Suprapubic skin (tissue), 4 donors: ENCODE results near the gene SDHC. TPM values are rescaled to one million over a fixed set of nuclear protein-coding genes. Genes with fewer than 3 reads are reported as not detected.
A peak's percentile ranks its signal among the peaks of the same experiment; 100 is the strongest.

ENCODE experiments used
- DNase-seq, 2 donors: peaks; one replicate each; pipeline ENCODE4 v3.0.0-alpha.2; 2019; ENCODE audit warnings: low spot score in 2 of 2
- H3K27ac ChIP-seq: fragments of 200-600 bp; sonication (generic); one replicate; pipeline ENCODE4 v1.5.1; 2019
- H3K27me3 ChIP-seq: fragments of 200-600 bp; sonication (generic); one replicate; pipeline ENCODE4 v1.5.1; 2019
- H3K36me3 ChIP-seq: fragments of 200-600 bp; sonication (generic); one replicate; pipeline ENCODE4 v1.5.1; 2019
- H3K4me1 ChIP-seq: fragments of 200-600 bp; sonication (generic); one replicate; pipeline ENCODE4 v1.5.1; 2019
- H3K4me3 ChIP-seq: fragments of 200-600 bp; sonication (generic); one replicate; pipeline ENCODE4 v1.5.1; 2019; ENCODE audit warnings: mild to moderate bottlenecking
- H3K9me3 ChIP-seq: fragments of 200-600 bp; sonication (generic); one replicate; pipeline ENCODE4 v1.5.1; 2019
- EP300 ChIP-seq: sonication (generic); formaldehyde crosslinking; IDR thresholded peaks from one replicate; pipeline ENCODE4 v1.6.1; 2017; ENCODE audit warnings: antibody characterized with exemption
- POLR2A ChIP-seq, 2 donors: fragments of 450-650 bp; IDR thresholded peaks; one replicate each; pipeline ENCODE4 v1.6.1; 2017; ENCODE audit warnings: antibody characterized with exemption in 2 of 2, mild to moderate bottlenecking in 2 of 2, moderate library complexity in 2 of 2
- POLR2AphosphoS5 ChIP-seq, 3 donors: sonication (generic); formaldehyde crosslinking; IDR thresholded peaks; one replicate each; pipeline ENCODE4 v1.6.1; 2017; ENCODE audit warnings: antibody characterized with exemption in 3 of 3
- WGBS: methylation state at CpG from one replicate; pipeline ENCODE4 v1.1.5; 2018; 5-methylcytosine and 5-hydroxymethylcytosine counted together
- total RNA-seq, 4 donors: library from RNA; depleted of rRNA; stranded (reverse); fragments of >200 nt; gene quantifications; one replicate each; pipeline ENCODE4 v1.1.0, GENCODE V29; 2016
- TF ChIP-seq, protein P1 (sequence below), 2 donors: fragments of 200-600 bp in 1 of 2; fragments of 450-650 bp in 1 of 2; sonication (generic) in 1 of 2; IDR thresholded peaks; one replicate each; pipeline ENCODE4 v1.5.1; 2016 to 2019; ENCODE audit warnings: antibody characterized with exemption in 2 of 2, mild to moderate bottlenecking in 1 of 2, moderate library complexity in 1 of 2

SDHC gene, protein sequence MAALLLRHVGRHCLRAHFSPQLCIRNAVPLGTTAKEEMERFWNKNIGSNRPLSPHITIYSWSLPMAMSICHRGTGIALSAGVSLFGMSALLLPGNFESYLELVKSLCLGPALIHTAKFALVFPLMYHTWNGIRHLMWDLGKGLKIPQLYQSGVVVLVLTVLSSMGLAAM
- 10 to 100 TPM; 45.0 to 84.6 (median 60.7) TPM for total RNA-seq

DNA sequence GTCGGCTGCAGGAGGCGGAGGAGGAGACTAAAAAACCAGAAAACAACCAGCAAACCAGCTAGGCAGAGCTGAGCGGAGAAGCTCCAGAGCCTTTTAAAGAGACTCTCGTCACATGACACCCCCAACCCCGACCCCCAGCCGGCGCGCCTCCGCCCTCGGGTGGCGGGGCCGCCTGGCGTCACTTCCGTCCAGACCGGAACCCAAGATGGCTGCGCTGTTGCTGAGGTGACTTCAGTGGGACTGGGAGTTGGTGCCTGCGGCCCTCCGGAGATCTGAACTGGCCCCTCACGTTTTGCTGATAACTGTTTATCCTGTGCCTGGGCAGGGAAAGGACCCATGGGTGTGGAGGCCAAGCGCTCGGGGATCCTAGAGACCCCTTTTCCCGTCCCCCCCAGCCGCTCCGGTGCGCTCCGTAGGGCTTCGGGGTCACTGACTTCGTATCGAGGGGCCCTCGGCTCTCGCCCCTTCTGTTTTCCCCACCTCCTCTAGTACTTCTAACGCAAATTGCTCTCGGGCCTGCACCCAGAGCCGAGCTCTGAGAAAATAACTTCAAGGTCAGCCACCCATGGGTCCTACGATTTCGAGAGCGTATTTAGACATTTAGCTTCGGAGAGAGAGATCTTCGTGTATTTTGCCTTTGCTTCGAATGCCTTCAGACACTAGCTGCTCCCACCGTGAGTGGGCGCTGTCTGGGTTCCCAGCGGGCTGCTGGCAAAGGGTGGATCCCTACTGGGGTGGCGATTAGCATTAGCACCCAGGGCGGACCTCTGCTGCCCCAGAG is at the start of gene SDHC:
Gene SDHC, plus strand, starts transcription at position 181 of the 781 bp plus-strand sequence. Its CDS starts 25 bp downstream, at position 206.
- peak; percentile 73 to 75 for TF ChIP-seq POLR2A (IDR thresholded peaks at IDR 0.05)
- TF ChIP-seq, protein P1, sequence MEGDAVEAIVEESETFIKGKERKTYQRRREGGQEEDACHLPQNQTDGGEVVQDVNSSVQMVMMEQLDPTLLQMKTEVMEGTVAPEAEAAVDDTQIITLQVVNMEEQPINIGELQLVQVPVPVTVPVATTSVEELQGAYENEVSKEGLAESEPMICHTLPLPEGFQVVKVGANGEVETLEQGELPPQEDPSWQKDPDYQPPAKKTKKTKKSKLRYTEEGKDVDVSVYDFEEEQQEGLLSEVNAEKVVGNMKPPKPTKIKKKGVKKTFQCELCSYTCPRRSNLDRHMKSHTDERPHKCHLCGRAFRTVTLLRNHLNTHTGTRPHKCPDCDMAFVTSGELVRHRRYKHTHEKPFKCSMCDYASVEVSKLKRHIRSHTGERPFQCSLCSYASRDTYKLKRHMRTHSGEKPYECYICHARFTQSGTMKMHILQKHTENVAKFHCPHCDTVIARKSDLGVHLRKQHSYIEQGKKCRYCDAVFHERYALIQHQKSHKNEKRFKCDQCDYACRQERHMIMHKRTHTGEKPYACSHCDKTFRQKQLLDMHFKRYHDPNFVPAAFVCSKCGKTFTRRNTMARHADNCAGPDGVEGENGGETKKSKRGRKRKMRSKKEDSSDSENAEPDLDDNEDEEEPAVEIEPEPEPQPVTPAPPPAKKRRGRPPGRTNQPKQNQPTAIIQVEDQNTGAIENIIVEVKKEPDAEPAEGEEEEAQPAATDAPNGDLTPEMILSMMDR (IDR thresholded peaks at IDR 0.05) = peak in 1 of 2 donors; percentile 29
- TF ChIP-seq EP300 = no peak
- TF ChIP-seq POLR2AphosphoS5 (IDR thresholded peaks at IDR 0.05) = peak; percentile 57 to 87 (median 73)
- peak within 1 kb of the TSS; percentile 62 for H3K4me3 ChIP-seq
- WGBS = under 1% methylated on average over 26 of the region's 45 CpGs
- no peaks in the 10 kb centered on the region for H3K9me3 ChIP-seq
- peaks cover 5% of the 10 kb centered on the region for H3K36me3 ChIP-seq
- no peaks in the 10 kb centered on the region for H3K27me3 ChIP-seq
- peak within 1 kb of the TSS; percentile 83 for H3K27ac ChIP-seq
- peak; percentile 92 to 94 for DNase-seq
- peaks cover 16% of the 10 kb centered on the region for H3K4me1 ChIP-seq

DNA sequence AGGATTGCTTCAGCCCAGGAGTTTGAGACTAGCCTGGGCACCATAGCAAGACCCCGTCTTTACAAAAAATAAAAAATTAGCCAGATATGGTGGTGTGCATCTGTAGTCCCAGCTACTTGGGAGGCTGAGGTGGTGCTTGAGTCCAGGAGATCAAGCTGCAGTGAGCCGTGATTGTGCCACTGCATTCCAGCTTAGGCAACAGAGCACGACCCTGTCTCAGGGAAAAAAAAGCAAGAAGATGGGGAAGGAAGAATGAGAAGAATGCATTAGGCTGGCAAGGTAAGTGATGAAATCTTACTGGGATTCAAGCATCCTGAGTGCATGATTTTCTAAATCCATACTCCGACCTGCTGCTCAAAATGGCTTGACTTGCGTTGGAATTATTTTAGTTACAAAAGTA is 48.9 kb upstream of the SDHC start:
- Histone ChIP-seq H3K4me3 (no peak overlapping the region), H3K36me3 (no peaks in the 10 kb centered on the region), H3K4me1 (peaks cover 15% of the 10 kb centered on the region), H3K27ac (no peak overlapping the region), H3K9me3 (no peaks in the 10 kb centered on the region), H3K27me3 (peaks cover 4% of the 10 kb centered on the region)
- TF ChIP-seq POLR2AphosphoS5 (IDR thresholded peaks at IDR 0.05) (no peak), EP300 (no peak), POLR2A (IDR thresholded peaks at IDR 0.05) (no peak)
- TF ChIP-seq, protein P1 (IDR thresholded peaks at IDR 0.05) = no peak
- DNase-seq = no peak
- WGBS = 75% methylated on average over 5 of the region's 5 CpGs

DNA sequence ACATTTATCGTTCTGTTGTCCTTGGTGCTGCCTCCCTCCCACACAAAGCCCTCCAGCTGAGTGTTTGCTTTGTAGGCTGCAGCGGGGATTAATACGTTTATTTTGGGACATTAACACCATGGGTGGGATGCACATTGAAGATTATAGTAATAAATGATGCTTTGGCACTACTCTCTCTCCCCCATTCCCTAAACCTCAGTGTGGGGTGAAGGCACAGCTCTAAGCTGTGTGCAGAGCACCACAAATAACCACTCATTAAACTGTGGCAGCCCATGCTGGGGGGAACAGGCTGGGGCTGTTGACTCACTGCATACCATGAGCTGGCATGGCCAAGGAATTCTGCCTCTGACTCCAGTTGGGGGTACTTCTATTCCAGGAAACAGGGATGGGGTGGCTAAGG is 48.0 kb upstream of the SDHC start:
- H3K27me3 ChIP-seq = peaks cover 4% of the 10 kb centered on the region
- DNase-seq = no peak
- H3K4me3 ChIP-seq = no peak overlapping the region
- no peaks in the 10 kb centered on the region for H3K9me3 ChIP-seq
- TF ChIP-seq, protein P1 (IDR thresholded peaks at IDR 0.05) = no peak
- TF ChIP-seq POLR2A (IDR thresholded peaks at IDR 0.05) (no peak), POLR2AphosphoS5 (IDR thresholded peaks at IDR 0.05) (no peak), EP300 (no peak)
- H3K4me1 ChIP-seq = peaks cover 6% of the 10 kb centered on the region
- H3K36me3 ChIP-seq = no peaks in the 10 kb centered on the region
- 76% methylated on average over 3 of the region's 3 CpGs for WGBS
- H3K27ac ChIP-seq = no peak overlapping the region

DNA sequence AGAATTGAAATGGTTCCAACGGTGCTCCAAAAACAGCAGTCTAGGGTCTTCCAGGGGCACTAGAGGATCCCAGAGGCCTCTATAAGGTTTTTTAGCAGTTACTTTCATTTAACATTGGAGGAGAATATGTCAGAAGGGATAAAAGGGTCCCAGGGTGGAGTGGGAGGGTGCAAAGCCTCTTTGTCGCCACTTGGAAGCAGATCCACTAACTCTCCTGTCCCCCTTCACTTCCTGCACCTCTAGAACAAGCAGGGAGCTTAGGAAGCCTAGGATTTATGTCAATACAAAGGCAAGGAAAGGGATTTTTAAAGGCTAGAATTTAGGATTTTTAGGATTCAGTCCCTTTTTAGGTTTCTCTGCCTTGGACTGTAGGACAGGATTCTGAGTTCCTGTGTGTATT is 47.3 kb upstream of the SDHC start:
- no peak for DNase-seq
- H3K9me3 ChIP-seq = no peaks in the 10 kb centered on the region
- no peaks in the 10 kb centered on the region for H3K27me3 ChIP-seq
- H3K4me3 ChIP-seq = no peak overlapping the region
- no peaks in the 10 kb centered on the region for H3K36me3 ChIP-seq
- TF ChIP-seq EP300 = no peak
- TF ChIP-seq POLR2AphosphoS5 (IDR thresholded peaks at IDR 0.05) = no peak
- TF ChIP-seq, protein P1 (IDR thresholded peaks at IDR 0.05) = no peak
- TF ChIP-seq POLR2A (IDR thresholded peaks at IDR 0.05) = no peak
- no peak overlapping the region for H3K27ac ChIP-seq
- 74% methylated on average over 2 of the region's 2 CpGs for WGBS
- no peaks in the 10 kb centered on the region for H3K4me1 ChIP-seq

DNA sequence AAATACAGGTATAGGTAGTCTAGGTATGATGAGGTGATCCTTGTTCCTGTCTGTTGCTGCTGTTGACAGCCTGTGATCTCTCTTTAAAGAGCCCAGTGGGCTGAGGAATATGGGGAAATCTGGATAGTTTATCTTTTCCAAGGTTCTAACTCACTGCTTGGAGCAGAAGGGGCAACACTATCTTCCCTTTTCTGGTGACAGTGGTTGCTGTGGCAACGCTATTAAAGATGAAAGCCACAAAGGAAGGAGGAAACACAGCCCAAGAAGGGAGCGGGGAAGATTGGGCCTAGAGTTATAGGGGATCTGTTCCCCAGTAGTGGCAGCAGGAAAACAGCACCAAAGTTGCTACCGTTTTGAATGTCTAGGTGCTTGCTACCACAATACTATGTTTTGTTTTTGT is 46.9 kb upstream of the SDHC start:
- Histone ChIP-seq H3K36me3 (no peaks in the 10 kb centered on the region), H3K27me3 (no peaks in the 10 kb centered on the region), H3K27ac (no peak overlapping the region), H3K9me3 (no peaks in the 10 kb centered on the region), H3K4me3 (no peak overlapping the region), H3K4me1 (no peaks in the 10 kb centered on the region)
- TF ChIP-seq, protein P1 (IDR thresholded peaks at IDR 0.05) = no peak
- TF ChIP-seq POLR2A (IDR thresholded peaks at IDR 0.05) (no peak), POLR2AphosphoS5 (IDR thresholded peaks at IDR 0.05) (no peak), EP300 (no peak)
- no peak for DNase-seq
- WGBS = 73% methylated on average over 3 of the region's 3 CpGs
